Fibroblast of pulmonary artery (primary cell): ENCODE measurements around the gene POU4F1.

Experiments used
- DNase-seq: peaks from one replicate; pipeline ENCODE4 v3.0.0-alpha.2; 2010; ENCODE audit warnings: low read depth
- H3K4me3 ChIP-seq: replicated peaks from 2 replicates; pipeline ENCODE4 v1.5.1; 2011; ENCODE audit warnings: low read depth, mild to moderate bottlenecking, control low read depth, low read length, moderate library complexity
- TF ChIP-seq, protein P1 (sequence below): IDR thresholded peaks from 2 replicates; pipeline ENCODE4 v1.5.1; 2011; ENCODE audit warnings: mild to moderate bottlenecking, control low read depth, low read length, inconsistent platforms; ENCODE audit errors: missing control alignments

POU4F1 gene

DNA sequence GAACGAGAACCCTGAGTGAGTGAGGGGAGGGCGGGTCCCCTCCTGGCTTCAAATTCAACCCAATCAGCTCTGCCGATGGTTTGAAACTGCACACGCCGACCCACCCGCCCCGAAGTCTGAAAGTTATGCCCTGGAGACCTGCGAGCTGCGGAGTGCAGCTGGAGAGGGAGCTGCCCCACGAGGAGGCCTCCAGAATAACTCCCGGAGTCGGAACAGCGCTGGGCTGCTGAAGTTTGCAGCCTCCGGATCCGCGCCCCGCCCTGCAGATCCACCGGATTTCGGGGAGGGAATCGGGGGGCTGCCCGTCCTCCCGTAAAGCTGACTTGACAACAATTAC, 7.0 kb downstream of the POU4F1 start:
- DNase-seq = no peak
- TF ChIP-seq, protein P1, sequence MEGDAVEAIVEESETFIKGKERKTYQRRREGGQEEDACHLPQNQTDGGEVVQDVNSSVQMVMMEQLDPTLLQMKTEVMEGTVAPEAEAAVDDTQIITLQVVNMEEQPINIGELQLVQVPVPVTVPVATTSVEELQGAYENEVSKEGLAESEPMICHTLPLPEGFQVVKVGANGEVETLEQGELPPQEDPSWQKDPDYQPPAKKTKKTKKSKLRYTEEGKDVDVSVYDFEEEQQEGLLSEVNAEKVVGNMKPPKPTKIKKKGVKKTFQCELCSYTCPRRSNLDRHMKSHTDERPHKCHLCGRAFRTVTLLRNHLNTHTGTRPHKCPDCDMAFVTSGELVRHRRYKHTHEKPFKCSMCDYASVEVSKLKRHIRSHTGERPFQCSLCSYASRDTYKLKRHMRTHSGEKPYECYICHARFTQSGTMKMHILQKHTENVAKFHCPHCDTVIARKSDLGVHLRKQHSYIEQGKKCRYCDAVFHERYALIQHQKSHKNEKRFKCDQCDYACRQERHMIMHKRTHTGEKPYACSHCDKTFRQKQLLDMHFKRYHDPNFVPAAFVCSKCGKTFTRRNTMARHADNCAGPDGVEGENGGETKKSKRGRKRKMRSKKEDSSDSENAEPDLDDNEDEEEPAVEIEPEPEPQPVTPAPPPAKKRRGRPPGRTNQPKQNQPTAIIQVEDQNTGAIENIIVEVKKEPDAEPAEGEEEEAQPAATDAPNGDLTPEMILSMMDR = no peak
- no peak overlapping the region for H3K4me3 ChIP-seq

DNA sequence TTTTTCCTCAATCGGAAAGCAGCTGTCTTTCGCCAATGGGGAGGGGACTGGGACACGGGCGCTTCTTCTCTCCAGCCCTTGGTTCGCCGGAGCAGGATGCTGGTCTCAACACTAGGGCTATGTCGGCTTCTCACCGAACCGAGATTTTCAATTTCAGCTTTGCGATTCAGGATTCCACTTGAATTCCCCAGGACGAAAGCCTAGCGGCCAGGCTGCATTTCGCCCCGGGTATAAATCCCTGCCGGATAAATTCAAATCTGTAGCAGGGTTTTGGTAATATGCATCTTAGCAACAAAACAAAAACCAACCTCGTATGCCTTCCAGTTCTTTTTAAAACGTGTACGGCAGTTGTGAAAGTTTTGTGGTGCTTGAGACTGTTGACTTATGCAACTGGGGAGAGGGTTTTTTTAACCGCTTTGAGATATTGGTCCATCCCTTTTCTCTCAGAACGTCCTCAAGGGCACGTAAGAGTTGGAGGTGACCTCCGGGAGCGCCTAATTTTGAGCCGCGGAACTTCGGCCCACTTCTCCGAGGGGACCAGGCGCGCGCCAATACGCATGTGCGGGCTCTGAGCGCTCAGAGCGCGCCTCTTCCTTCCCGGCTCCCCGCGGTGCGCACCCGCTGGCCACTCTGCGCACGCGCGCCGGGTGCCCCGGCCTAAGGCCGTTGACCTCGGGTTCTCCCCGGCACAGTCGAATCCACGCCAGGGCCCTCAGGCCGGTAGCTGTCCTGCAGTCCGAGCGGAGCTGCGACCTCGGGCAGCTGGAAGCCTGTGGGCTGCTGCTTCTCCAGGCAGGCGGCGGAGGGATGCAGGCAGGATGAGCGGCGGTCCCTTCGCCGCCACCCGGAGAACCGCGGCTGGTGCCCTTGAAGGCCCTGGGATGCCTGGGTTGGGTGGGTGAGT, 7.6 kb downstream of the POU4F1 start:
- no peak for DNase-seq
- TF ChIP-seq, protein P1 = no peak
- no peak overlapping the region for H3K4me3 ChIP-seq

DNA sequence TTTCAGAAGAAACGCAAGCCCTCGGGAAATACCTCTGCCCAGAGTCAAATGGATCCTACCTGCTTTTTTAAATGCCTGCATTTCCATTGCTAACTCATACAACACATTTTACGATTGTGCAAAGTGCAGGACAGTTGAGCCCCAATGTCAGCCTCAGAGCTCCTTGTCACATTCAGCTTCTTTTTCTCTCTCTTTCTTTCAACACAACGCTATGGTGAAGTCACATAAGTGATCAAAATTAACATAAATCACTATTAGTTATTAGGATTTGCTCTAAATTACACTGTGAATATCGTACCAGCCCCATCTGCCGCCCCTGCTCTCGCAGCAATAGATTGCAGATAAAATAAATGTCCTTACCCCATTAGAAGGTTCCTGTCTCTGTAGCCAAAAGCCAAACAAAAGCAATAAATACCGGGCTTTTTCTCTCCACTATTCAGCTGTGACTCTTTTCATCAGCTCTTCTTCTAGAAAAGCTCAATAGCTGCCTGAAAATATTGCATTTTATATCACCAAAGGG, 8.8 kb downstream of the POU4F1 start:
- no peak for DNase-seq
- TF ChIP-seq, protein P1 = no peak
- no peak overlapping the region for H3K4me3 ChIP-seq

DNA sequence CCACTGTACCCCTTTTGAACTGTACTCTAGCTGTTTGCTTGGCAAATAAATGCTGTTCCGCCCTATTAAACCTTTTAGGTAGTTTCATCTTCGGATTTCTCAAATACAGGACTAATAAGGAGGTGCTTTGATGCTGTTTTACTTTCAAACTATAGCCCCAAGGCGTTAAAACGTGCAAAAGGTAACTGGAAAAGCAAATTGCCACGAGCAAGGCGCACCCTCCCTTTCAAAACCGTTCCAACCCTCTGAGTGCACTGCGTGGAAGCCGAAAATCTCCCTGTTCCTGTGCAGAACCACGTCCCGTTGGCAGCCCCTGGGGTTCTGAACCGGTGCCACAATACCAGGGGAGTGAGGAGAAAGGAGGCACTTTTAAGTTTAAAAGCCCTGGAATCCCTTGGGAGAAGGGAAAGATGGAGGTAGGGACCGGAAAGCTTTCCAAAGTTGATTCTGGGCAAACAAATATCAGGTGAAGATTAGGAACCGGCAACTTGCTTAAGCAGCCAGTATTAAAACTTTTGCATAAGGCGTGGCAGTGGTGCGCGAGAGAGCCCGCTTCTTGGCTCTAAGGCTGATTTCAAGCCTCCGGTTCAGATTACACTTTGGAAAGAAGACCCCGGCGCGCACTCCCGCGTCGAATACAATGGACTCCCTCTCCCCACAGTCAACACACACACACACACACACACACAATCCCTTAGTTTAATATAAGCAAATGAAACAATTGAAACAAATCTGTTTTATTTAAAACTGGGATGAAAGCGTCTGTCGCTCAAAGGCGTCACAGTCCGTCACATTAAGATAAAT, 9.5 kb downstream of the POU4F1 start:
- H3K4me3 ChIP-seq = no peak overlapping the region
- DNase-seq = no peak
- TF ChIP-seq, protein P1 = no peak

DNA sequence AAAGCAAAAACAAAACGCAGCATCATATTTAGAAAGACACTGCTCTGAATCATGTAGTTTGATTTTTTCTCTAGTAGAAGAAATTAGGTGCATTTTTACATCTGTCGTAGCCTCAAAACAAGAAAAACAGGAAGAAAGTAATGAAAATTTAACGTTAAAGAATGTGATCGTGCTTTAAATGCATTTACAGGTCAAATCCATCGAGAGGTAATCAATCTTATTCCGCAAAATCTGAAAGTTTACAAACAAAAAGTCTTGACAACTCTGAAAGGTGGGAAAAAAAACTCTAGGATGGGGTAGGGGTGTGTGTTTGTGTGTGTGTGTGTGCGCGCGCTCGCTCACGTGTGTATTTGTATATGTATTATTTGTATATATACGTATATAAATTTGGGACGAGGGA, 10.2 kb downstream of the POU4F1 start:
- TF ChIP-seq, protein P1 = no peak
- H3K4me3 ChIP-seq = no peak overlapping the region
- DNase-seq = no peak

DNA sequence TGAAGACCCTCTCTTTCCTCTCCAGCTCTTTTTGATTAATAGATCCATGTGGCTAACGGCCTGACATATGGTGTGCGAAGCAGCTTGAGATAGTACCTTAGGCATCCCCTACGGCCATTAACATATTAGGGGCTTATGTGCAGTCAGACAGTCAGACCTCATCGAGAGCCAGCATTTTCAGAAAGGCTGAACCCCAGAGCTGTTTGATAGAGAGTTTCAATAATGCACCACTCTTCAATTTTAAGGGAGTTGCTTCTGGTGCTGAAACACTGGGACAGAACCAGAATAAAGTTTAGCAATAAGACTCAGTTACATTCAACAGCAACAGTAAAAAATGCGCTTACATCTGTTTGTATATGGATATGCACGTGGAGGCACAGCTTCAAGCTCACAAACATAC, 10.8 kb downstream of the POU4F1 start:
- H3K4me3 ChIP-seq = no peak overlapping the region
- TF ChIP-seq, protein P1 = no peak
- DNase-seq = no peak
